Astrocyte (in vitro differentiated cells and primary cell): ENCODE data around the gene DELE1.

ENCODE experiments used
- CTCF ChIP-seq: IDR thresholded peaks from 2 replicates; pipeline ENCODE4 v1.5.1; 2011; ENCODE audit warnings: low read depth, mild to moderate bottlenecking, inconsistent platforms, low read length, moderate library complexity; ENCODE audit not compliant: insufficient read depth
- EZH2 ChIP-seq: IDR thresholded peaks from 2 replicates; pipeline ENCODE4 v1.6.1; 2012; ENCODE audit warnings: mild to moderate bottlenecking, low read length, inconsistent platforms; ENCODE audit not compliant: insufficient read depth

DNA sequence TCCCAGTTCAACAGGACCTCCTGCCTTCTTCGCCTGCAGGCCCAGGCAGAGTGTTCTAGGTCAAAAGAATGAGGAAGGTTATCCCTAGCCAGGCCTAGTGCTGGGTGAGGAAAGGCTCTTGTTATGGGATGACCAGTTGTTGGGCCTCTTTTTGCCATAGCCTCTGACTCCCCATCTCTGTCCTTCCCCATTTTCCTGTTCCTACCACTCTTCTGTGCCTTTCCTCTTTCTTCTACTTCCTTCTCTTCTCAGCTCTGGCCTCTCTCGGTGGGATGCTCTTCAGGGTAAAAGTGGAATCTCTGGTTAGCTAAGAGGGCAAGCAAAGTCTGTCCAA lies 44.3 kb upstream of the DELE1 start:
- TF ChIP-seq CTCF: no peak
- TF ChIP-seq EZH2: no peak
